Measurements from ENCODE around the gene PACSIN1. TPM values are rescaled to one million over a fixed set of nuclear protein-coding genes. Genes with fewer than 3 reads are reported as not detected.

PACSIN1 gene
- polyA plus RNA-seq, 1 donor from 2014 or later: 3.1 TPM

DNA sequence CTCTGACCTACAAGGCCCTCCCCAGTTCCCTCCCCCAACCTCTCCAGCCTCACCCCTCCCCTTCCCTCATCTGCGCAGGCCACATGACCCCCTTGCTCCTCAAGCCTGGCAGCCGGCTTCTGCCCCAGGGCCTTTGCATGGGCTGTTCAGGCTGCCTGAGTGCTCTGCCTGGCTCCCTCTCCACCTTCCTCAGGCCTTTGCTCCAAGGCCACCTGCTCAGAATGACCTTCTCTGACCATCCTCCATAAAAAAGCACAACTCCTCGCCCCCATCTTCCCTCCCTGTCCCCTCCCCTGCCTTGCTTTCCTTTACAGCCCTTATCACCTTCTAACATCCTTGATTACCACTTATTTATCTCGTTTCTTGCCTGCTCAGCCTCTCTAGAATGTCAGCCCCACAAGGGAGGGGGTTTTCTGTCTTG, 51.6 kb downstream of the PACSIN1 start:
- Histone ChIP-seq H3K36me3 (ENCODE audit: insufficient read depth, low read length) (no peaks in the 10 kb centered on the region), H3K27ac (ENCODE audit: low read length) (no peak overlapping the region), H3K4me3 (ENCODE audit: low read length) (no peak overlapping the region), H4K20me1 (ENCODE audit: insufficient read depth) (no peaks in the 10 kb centered on the region), H3K9me2 (ENCODE audit: insufficient read depth, low read length) (no peaks in the 10 kb centered on the region), H3K79me2 (replicated peaks; ENCODE audit: insufficient read depth, low read length) (no peaks in the 10 kb centered on the region), H3K9me3 (ENCODE audit: low read length) (no peaks in the 10 kb centered on the region), H3K27me3 (ENCODE audit: insufficient read depth, low read depth, low read length) (no peaks in the 10 kb centered on the region), H3K4me2 (ENCODE audit: low read length) (no peak overlapping the region), H3F3A (ENCODE audit: insufficient read depth, low read length, poor library complexity, severe bottlenecking) (no peaks in the 10 kb centered on the region), H2AFZ (ENCODE audit: low read depth, low read length) (no peak overlapping the region), H3K9ac (ENCODE audit: low read length) (no peak overlapping the region)
- TF ChIP-seq MXI1 (conservative IDR thresholded peaks at IDR 0.05; ENCODE audit: poor library complexity, severe bottlenecking): no peak
- no peak for TF ChIP-seq CTCF (IDR thresholded peaks at IDR 0.05; ENCODE audit: poor library complexity, severe bottlenecking)
- no peak for TF ChIP-seq POLR2AphosphoS5 (IDR thresholded peaks at IDR 0.05)
- TF ChIP-seq, protein P1, sequence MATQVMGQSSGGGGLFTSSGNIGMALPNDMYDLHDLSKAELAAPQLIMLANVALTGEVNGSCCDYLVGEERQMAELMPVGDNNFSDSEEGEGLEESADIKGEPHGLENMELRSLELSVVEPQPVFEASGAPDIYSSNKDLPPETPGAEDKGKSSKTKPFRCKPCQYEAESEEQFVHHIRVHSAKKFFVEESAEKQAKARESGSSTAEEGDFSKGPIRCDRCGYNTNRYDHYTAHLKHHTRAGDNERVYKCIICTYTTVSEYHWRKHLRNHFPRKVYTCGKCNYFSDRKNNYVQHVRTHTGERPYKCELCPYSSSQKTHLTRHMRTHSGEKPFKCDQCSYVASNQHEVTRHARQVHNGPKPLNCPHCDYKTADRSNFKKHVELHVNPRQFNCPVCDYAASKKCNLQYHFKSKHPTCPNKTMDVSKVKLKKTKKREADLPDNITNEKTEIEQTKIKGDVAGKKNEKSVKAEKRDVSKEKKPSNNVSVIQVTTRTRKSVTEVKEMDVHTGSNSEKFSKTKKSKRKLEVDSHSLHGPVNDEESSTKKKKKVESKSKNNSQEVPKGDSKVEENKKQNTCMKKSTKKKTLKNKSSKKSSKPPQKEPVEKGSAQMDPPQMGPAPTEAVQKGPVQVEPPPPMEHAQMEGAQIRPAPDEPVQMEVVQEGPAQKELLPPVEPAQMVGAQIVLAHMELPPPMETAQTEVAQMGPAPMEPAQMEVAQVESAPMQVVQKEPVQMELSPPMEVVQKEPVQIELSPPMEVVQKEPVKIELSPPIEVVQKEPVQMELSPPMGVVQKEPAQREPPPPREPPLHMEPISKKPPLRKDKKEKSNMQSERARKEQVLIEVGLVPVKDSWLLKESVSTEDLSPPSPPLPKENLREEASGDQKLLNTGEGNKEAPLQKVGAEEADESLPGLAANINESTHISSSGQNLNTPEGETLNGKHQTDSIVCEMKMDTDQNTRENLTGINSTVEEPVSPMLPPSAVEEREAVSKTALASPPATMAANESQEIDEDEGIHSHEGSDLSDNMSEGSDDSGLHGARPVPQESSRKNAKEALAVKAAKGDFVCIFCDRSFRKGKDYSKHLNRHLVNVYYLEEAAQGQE (IDR thresholded peaks at IDR 0.05; ENCODE audit: borderline replicate concordance): no peak
- TF ChIP-seq TAF1 (IDR thresholded peaks at IDR 0.05; ENCODE audit: low read depth): no peak
- TF ChIP-seq RAD21 (conservative IDR thresholded peaks at IDR 0.05): no peak
- no peak for TF ChIP-seq EP300 (conservative IDR thresholded peaks at IDR 0.05; ENCODE audit: poor library complexity, severe bottlenecking)
- TF ChIP-seq EZH2 (IDR thresholded peaks at IDR 0.05; ENCODE audit: borderline replicate concordance, insufficient read depth, low read length, poor library complexity, severe bottlenecking): no peak
- no peak for TF ChIP-seq SMC3 (conservative IDR thresholded peaks at IDR 0.05; ENCODE audit: poor library complexity)

DNA sequence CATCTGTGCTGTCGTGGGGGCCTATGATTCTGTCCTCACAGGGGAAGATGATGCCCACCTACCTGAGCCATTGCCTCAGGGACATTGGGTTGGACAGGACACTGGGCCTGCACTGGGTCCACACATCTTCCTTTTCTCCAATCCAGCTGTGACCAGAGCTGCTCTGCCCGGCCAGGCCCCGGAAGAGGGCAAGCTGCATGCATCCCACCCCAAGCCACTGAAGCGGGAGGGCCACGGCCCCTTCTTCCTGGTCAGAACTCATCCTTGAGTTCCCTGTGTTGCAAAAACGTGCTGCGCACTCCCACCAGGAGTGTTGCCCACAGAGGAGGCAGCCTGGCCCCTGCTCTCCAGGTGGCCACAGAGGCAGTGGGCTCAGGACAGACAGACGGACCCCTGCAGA, 52.1 kb downstream of the PACSIN1 start:
- no peak overlapping the region for H2AFZ ChIP-seq (ENCODE audit: low read depth, low read length)
- TF ChIP-seq SMC3 (conservative IDR thresholded peaks at IDR 0.05; ENCODE audit: poor library complexity) (no peak), CTCF (IDR thresholded peaks at IDR 0.05; ENCODE audit: poor library complexity, severe bottlenecking) (no peak), MXI1 (conservative IDR thresholded peaks at IDR 0.05; ENCODE audit: poor library complexity, severe bottlenecking) (no peak), TAF1 (IDR thresholded peaks at IDR 0.05; ENCODE audit: low read depth) (no peak), RAD21 (conservative IDR thresholded peaks at IDR 0.05) (no peak), EP300 (conservative IDR thresholded peaks at IDR 0.05; ENCODE audit: poor library complexity, severe bottlenecking) (no peak), EZH2 (IDR thresholded peaks at IDR 0.05; ENCODE audit: borderline replicate concordance, insufficient read depth, low read length, poor library complexity, severe bottlenecking) (no peak), POLR2AphosphoS5 (IDR thresholded peaks at IDR 0.05) (no peak)
- TF ChIP-seq, protein P1 (IDR thresholded peaks at IDR 0.05; ENCODE audit: borderline replicate concordance): no peak
- no peak overlapping the region for H3K4me3 ChIP-seq (ENCODE audit: low read length)
- no peaks in the 10 kb centered on the region for H3K36me3 ChIP-seq (ENCODE audit: insufficient read depth, low read length)
- no peaks in the 10 kb centered on the region for H4K20me1 ChIP-seq (ENCODE audit: insufficient read depth)
- H3K27me3 ChIP-seq (ENCODE audit: insufficient read depth, low read depth, low read length): no peaks in the 10 kb centered on the region
- H3K9ac ChIP-seq (ENCODE audit: low read length): no peak overlapping the region
- no peaks in the 10 kb centered on the region for H3F3A ChIP-seq (ENCODE audit: insufficient read depth, low read length, poor library complexity, severe bottlenecking)
- no peak overlapping the region for H3K4me2 ChIP-seq (ENCODE audit: low read length)
- H3K9me2 ChIP-seq (ENCODE audit: insufficient read depth, low read length): no peaks in the 10 kb centered on the region
- no peaks in the 10 kb centered on the region for H3K9me3 ChIP-seq (ENCODE audit: low read length)
- H3K79me2 ChIP-seq (replicated peaks; ENCODE audit: insufficient read depth, low read length): no peaks in the 10 kb centered on the region
- no peak overlapping the region for H3K27ac ChIP-seq (ENCODE audit: low read length)
